ENCODE results near the gene ABHD12. TPM values are rescaled to one million over a fixed set of nuclear protein-coding genes. Genes with fewer than 3 reads are reported as not detected.

The ABHD12 gene
- polyA plus RNA-seq, 1 donor (not counting 4 experiments of a cell fraction or from before 2014, with no cell fraction given): 11.2 TPM

GRCh38 chr20:25277941-25278521, 112.6 kb downstream of the ABHD12 start:
- FAIRE-seq (no peak), DNase-seq (ENCODE audit: low read depth, low spot score) (no peak)
- Histone ChIP-seq H3K4me3 (ENCODE audit: control insufficient read depth in 2 of 3, extremely low read depth in 1 of 3, insufficient read depth in 2 of 3, low read depth in 1 of 3, low read length in 3 of 3) (no peak overlapping the region), H3K9me1 (ENCODE audit: control insufficient read depth, extremely low read depth, insufficient read depth, low read length) (no peaks in the 10 kb centered on the region), H2AFZ (ENCODE audit: control insufficient read depth, low read length) (no peak overlapping the region), H3K9me3 (ENCODE audit: control insufficient read depth, low read depth, low read length) (no peaks in the 10 kb centered on the region), H3K27me3 (ENCODE audit: control insufficient read depth, extremely low read depth, insufficient read depth, low read length) (no peaks in the 10 kb centered on the region), H3K9ac (ENCODE audit: control insufficient read depth, extremely low read depth, insufficient read depth, low read length) (no peak overlapping the region), H3K36me3 (ENCODE audit: control insufficient read depth in 2 of 2, extremely low read depth in 1 of 2, insufficient read depth in 2 of 2, low read length in 2 of 2) (peaks cover 74 to 79% of the 10 kb centered on the region in 2 experiments), H3K4me2 (ENCODE audit: control insufficient read depth, extremely low read depth, insufficient read depth, low read depth, low read length) (no peak overlapping the region), H3K79me2 (ENCODE audit: control insufficient read depth, insufficient read depth, low read length) (peaks cover 7% of the 10 kb centered on the region), H4K20me1 (ENCODE audit: control insufficient read depth, extremely low read depth, insufficient read depth, low read length) (no peaks in the 10 kb centered on the region), H3K27ac (ENCODE audit: control insufficient read depth, insufficient read depth, low read length) (no peak overlapping the region), H3K4me1 (ENCODE audit: control insufficient read depth, extremely low read depth, insufficient read depth, low read length) (no peaks in the 10 kb centered on the region)
- dilution Hi-C loops (cut with MboI; ENCODE audit: extremely low pct_ligation_motif_present, low sequenced_read_pairs): no loop called here
- TF ChIP-seq, protein P1, sequence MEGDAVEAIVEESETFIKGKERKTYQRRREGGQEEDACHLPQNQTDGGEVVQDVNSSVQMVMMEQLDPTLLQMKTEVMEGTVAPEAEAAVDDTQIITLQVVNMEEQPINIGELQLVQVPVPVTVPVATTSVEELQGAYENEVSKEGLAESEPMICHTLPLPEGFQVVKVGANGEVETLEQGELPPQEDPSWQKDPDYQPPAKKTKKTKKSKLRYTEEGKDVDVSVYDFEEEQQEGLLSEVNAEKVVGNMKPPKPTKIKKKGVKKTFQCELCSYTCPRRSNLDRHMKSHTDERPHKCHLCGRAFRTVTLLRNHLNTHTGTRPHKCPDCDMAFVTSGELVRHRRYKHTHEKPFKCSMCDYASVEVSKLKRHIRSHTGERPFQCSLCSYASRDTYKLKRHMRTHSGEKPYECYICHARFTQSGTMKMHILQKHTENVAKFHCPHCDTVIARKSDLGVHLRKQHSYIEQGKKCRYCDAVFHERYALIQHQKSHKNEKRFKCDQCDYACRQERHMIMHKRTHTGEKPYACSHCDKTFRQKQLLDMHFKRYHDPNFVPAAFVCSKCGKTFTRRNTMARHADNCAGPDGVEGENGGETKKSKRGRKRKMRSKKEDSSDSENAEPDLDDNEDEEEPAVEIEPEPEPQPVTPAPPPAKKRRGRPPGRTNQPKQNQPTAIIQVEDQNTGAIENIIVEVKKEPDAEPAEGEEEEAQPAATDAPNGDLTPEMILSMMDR (optimal IDR thresholded peaks at IDR 0.05 in 1 of 3, IDR thresholded peaks at IDR 0.05 in 1 of 3, conservative IDR thresholded peaks at IDR 0.05 in 1 of 3; ENCODE audit: extremely low read depth in 1 of 3, insufficient read depth in 2 of 3, low read length in 3 of 3): no peak
- TF ChIP-seq EZH2 (IDR thresholded peaks at IDR 0.05; ENCODE audit: low read length): no peak

GRCh38 chr20:25277051-25277801, 113.4 kb downstream of the ABHD12 start:
- Histone ChIP-seq H4K20me1 (ENCODE audit: control insufficient read depth, extremely low read depth, insufficient read depth, low read length) (peaks cover 5% of the 10 kb centered on the region), H3K27ac (ENCODE audit: control insufficient read depth, insufficient read depth, low read length) (no peak overlapping the region), H3K79me2 (ENCODE audit: control insufficient read depth, insufficient read depth, low read length) (peaks cover 10% of the 10 kb centered on the region), H3K4me1 (ENCODE audit: control insufficient read depth, extremely low read depth, insufficient read depth, low read length) (no peaks in the 10 kb centered on the region), H3K9me1 (ENCODE audit: control insufficient read depth, extremely low read depth, insufficient read depth, low read length) (no peaks in the 10 kb centered on the region), H3K9me3 (ENCODE audit: control insufficient read depth, low read depth, low read length) (no peaks in the 10 kb centered on the region), H2AFZ (ENCODE audit: control insufficient read depth, low read length) (no peak overlapping the region), H3K36me3 (ENCODE audit: control insufficient read depth in 2 of 2, extremely low read depth in 1 of 2, insufficient read depth in 2 of 2, low read length in 2 of 2) (peaks cover 76 to 80% of the 10 kb centered on the region in 2 experiments), H3K4me2 (ENCODE audit: control insufficient read depth, extremely low read depth, insufficient read depth, low read depth, low read length) (no peak overlapping the region), H3K4me3 (ENCODE audit: control insufficient read depth in 2 of 3, extremely low read depth in 1 of 3, insufficient read depth in 2 of 3, low read depth in 1 of 3, low read length in 3 of 3) (no peak overlapping the region), H3K9ac (ENCODE audit: control insufficient read depth, extremely low read depth, insufficient read depth, low read length) (no peak overlapping the region), H3K27me3 (ENCODE audit: control insufficient read depth, extremely low read depth, insufficient read depth, low read length) (no peaks in the 10 kb centered on the region)
- DNase-seq (ENCODE audit: low read depth, low spot score) (no peak), FAIRE-seq (no peak)
- TF ChIP-seq, protein P1 (optimal IDR thresholded peaks at IDR 0.05 in 1 of 3, IDR thresholded peaks at IDR 0.05 in 1 of 3, conservative IDR thresholded peaks at IDR 0.05 in 1 of 3; ENCODE audit: extremely low read depth in 1 of 3, insufficient read depth in 2 of 3, low read length in 3 of 3): no peak
- no peak for TF ChIP-seq EZH2 (IDR thresholded peaks at IDR 0.05; ENCODE audit: low read length)
- dilution Hi-C loops (cut with MboI; ENCODE audit: extremely low pct_ligation_motif_present, low sequenced_read_pairs): no loop called here

All from keratinocyte (primary cell).